Measurements from ENCODE around the gene SLC29A1. TPM values are rescaled to one million over a fixed set of nuclear protein-coding genes. Genes with fewer than 3 reads are reported as not detected.

The SLC29A1 gene
- total RNA-seq, 1 donor from 2014 or later, result 142 TPM

GRCh38 chr6:44271914-44272313, 48.5 kb downstream of the SLC29A1 start:
- H3K27me3 Mint-ChIP-seq (ENCODE audit: unreplicated experiment), result peaks cover 18% of the 10 kb centered on the region
- H3K27ac Mint-ChIP-seq (ENCODE audit: unreplicated experiment), result no peak overlapping the region
- TF ChIP-seq CTCF (IDR thresholded peaks at IDR 0.05; ENCODE audit: unreplicated experiment), result no peak
- peaks cover 5% of the 10 kb centered on the region for H3K36me3 Mint-ChIP-seq (ENCODE audit: low read depth, unreplicated experiment)
- DNase-seq (ENCODE audit: low spot score), result no peak
- no peaks in the 10 kb centered on the region for H3K9me3 Mint-ChIP-seq (ENCODE audit: unreplicated experiment)
- peaks cover 11% of the 10 kb centered on the region for H3K4me1 Mint-ChIP-seq (ENCODE audit: unreplicated experiment)
- H3K4me3 Mint-ChIP-seq (ENCODE audit: unreplicated experiment), result peak overlapping the region; percentile 77

GRCh38 chr6:44272529-44272928, 49.1 kb downstream of the SLC29A1 start:
- Mint-ChIP-seq H3K9me3 (ENCODE audit: unreplicated experiment) (no peaks in the 10 kb centered on the region), H3K4me3 (ENCODE audit: unreplicated experiment) (no peak overlapping the region), H3K27me3 (ENCODE audit: unreplicated experiment) (peaks cover 20% of the 10 kb centered on the region), H3K36me3 (ENCODE audit: low read depth, unreplicated experiment) (peaks cover 5% of the 10 kb centered on the region), H3K4me1 (ENCODE audit: unreplicated experiment) (peaks cover 11% of the 10 kb centered on the region), H3K27ac (ENCODE audit: unreplicated experiment) (no peak overlapping the region)
- no peak for DNase-seq (ENCODE audit: low spot score)
- no peak for TF ChIP-seq CTCF (IDR thresholded peaks at IDR 0.05; ENCODE audit: unreplicated experiment)

GRCh38 chr6:44272999-44273566, 49.7 kb downstream of the SLC29A1 start:
- H3K4me3 Mint-ChIP-seq (ENCODE audit: unreplicated experiment), result no peak overlapping the region
- H3K27ac Mint-ChIP-seq (ENCODE audit: unreplicated experiment), result no peak overlapping the region
- H3K4me1 Mint-ChIP-seq (ENCODE audit: unreplicated experiment), result peaks cover 11% of the 10 kb centered on the region
- H3K27me3 Mint-ChIP-seq (ENCODE audit: unreplicated experiment), result peaks cover 22% of the 10 kb centered on the region
- no peaks in the 10 kb centered on the region for H3K9me3 Mint-ChIP-seq (ENCODE audit: unreplicated experiment)
- no peak for DNase-seq (ENCODE audit: low spot score)
- peaks cover 5% of the 10 kb centered on the region for H3K36me3 Mint-ChIP-seq (ENCODE audit: low read depth, unreplicated experiment)
- TF ChIP-seq CTCF (IDR thresholded peaks at IDR 0.05; ENCODE audit: unreplicated experiment), result no peak

- TF ChIP-seq CTCF (IDR thresholded peaks at IDR 0.05; ENCODE audit: unreplicated experiment), result no peak
- no peaks in the 10 kb centered on the region for H3K9me3 Mint-ChIP-seq (ENCODE audit: unreplicated experiment)
- H3K27ac Mint-ChIP-seq (ENCODE audit: unreplicated experiment), result no peak overlapping the region
- peaks cover 8% of the 10 kb centered on the region for H3K4me1 Mint-ChIP-seq (ENCODE audit: unreplicated experiment)
- H3K36me3 Mint-ChIP-seq (ENCODE audit: low read depth, unreplicated experiment), result peaks cover 5% of the 10 kb centered on the region
- H3K4me3 Mint-ChIP-seq (ENCODE audit: unreplicated experiment), result no peak overlapping the region
- no peak for DNase-seq (ENCODE audit: low spot score)
- peaks cover 20% of the 10 kb centered on the region for H3K27me3 Mint-ChIP-seq (ENCODE audit: unreplicated experiment)
Measured at GRCh38 chr6:44273617-44274016, 50.2 kb downstream of the SLC29A1 start.

- H3K4me1 Mint-ChIP-seq (ENCODE audit: unreplicated experiment), result peaks cover 3% of the 10 kb centered on the region
- TF ChIP-seq CTCF (IDR thresholded peaks at IDR 0.05; ENCODE audit: unreplicated experiment), result no peak
- DNase-seq (ENCODE audit: low spot score), result no peak
- H3K36me3 Mint-ChIP-seq (ENCODE audit: low read depth, unreplicated experiment), result peaks cover 5% of the 10 kb centered on the region
- H3K27ac Mint-ChIP-seq (ENCODE audit: unreplicated experiment), result no peak overlapping the region
- H3K9me3 Mint-ChIP-seq (ENCODE audit: unreplicated experiment), result no peaks in the 10 kb centered on the region
- H3K27me3 Mint-ChIP-seq (ENCODE audit: unreplicated experiment), result peaks cover 21% of the 10 kb centered on the region
- H3K4me3 Mint-ChIP-seq (ENCODE audit: unreplicated experiment), result no peak overlapping the region
Measured at GRCh38 chr6:44275271-44275748, 51.9 kb downstream of the SLC29A1 start.
